ENCODE measurements around the gene MYF6. TPM values are rescaled to one million over a fixed set of nuclear protein-coding genes. Genes with fewer than 3 reads are reported as not detected.
"Not testable (repeated sequence)": the region's sequence is repeated elsewhere in the genome, so short reads cannot be mapped to it uniquely, and the experiment has no call there.

Gene MYF6
- total RNA-seq: not detected in 2 replicates

- no peak for DNase-seq (ENCODE audit: low read depth, low spot score)
Observed at GRCh38 chr12:80707126-80707829, at the start of gene MYF6. MYF6 (plus strand) TSS chr12:80707634; CDS start chr12:80707720, 86 bp downstream.

- DNase-seq (ENCODE audit: low read depth, low spot score): no peak
Observed at GRCh38 chr12:80659512-80660063, 47.8 kb upstream of the MYF6 start.

GRCh38 chr12:80662586-80662985 is 44.8 kb upstream of the MYF6 start:
- DNase-seq (ENCODE audit: low read depth, low spot score): no peak

- no peak for DNase-seq (ENCODE audit: low read depth, low spot score)
Observed at GRCh38 chr12:80670214-80670613, 37.2 kb upstream of the MYF6 start.

GRCh38 chr12:80676042-80676636 is 31.3 kb upstream of the MYF6 start:
- not testable (repeated sequence) for DNase-seq (ENCODE audit: low read depth, low spot score)

- DNase-seq (ENCODE audit: low read depth, low spot score): no peak
Observed at GRCh38 chr12:80676856-80677255, 30.6 kb upstream of the MYF6 start.

GRCh38 chr12:80677994-80678393 is 29.4 kb upstream of the MYF6 start:
- no peak for DNase-seq (ENCODE audit: low read depth, low spot score)

GRCh38 chr12:80679346-80680131 is 27.9 kb upstream of the MYF6 start:
- DNase-seq (ENCODE audit: low read depth, low spot score): no peak

GRCh38 chr12:80681287-80681686 is 26.1 kb upstream of the MYF6 start:
- no peak for DNase-seq (ENCODE audit: low read depth, low spot score)

GRCh38 chr12:80681786-80682185 is 25.6 kb upstream of the MYF6 start:
- no peak for DNase-seq (ENCODE audit: low read depth, low spot score)

- DNase-seq (ENCODE audit: low read depth, low spot score): no peak
Observed at GRCh38 chr12:80684077-80684495, 23.3 kb upstream of the MYF6 start.

GRCh38 chr12:80690090-80690489 is 17.3 kb upstream of the MYF6 start:
- DNase-seq (ENCODE audit: low read depth, low spot score): no peak

GRCh38 chr12:80690513-80690912 is 16.9 kb upstream of the MYF6 start:
- no peak for DNase-seq (ENCODE audit: low read depth, low spot score)

- no peak for DNase-seq (ENCODE audit: low read depth, low spot score)
Observed at GRCh38 chr12:80692114-80692513, 15.3 kb upstream of the MYF6 start.

- no peak for DNase-seq (ENCODE audit: low read depth, low spot score)
Observed at GRCh38 chr12:80697270-80697887, 10.1 kb upstream of the MYF6 start.

- no peak for DNase-seq (ENCODE audit: low read depth, low spot score)
Observed at GRCh38 chr12:80698256-80698655, 9.2 kb upstream of the MYF6 start.

GRCh38 chr12:80698847-80699542 is 8.4 kb upstream of the MYF6 start:
- no peak for DNase-seq (ENCODE audit: low read depth, low spot score)

GRCh38 chr12:80700327-80700726 is 7.1 kb upstream of the MYF6 start:
- DNase-seq (ENCODE audit: low read depth, low spot score): no peak

- no peak for DNase-seq (ENCODE audit: low read depth, low spot score)
Observed at GRCh38 chr12:80701388-80701787, 6.0 kb upstream of the MYF6 start.

- no peak for DNase-seq (ENCODE audit: low read depth, low spot score)
Observed at GRCh38 chr12:80702889-80703805, 4.3 kb upstream of the MYF6 start.

Data from pulmonary artery endothelial cell (primary cell).